Smooth muscle cell (in vitro differentiated cells): ENCODE measurements around the gene KIAA0513. TPM values are rescaled to one million over a fixed set of nuclear protein-coding genes. Genes with fewer than 3 reads are reported as not detected.
A peak's percentile ranks its signal among the peaks of the same experiment; 100 is the strongest.

Experiments used
- DNase-seq: peaks from one replicate; lab custom pipeline; 2025; ENCODE audit not compliant: unreplicated experiment; lab: John Stamatoyannopoulos, UW
- H2AFZ ChIP-seq: fragments of 200-600 bp; sonication (generic); 2 replicates; pipeline ENCODE4 v1.6.0; 2016; ENCODE audit warnings: antibody characterized with exemption, low read depth, mild to moderate bottlenecking
- H3F3A ChIP-seq: fragments of 200-600 bp; sonication (generic); 2 replicates; pipeline ENCODE4 v1.6.0; 2017; ENCODE audit warnings: antibody characterized with exemption, low read depth
- H3K27ac ChIP-seq: fragments of 200-600 bp; sonication (generic); 2 replicates; pipeline ENCODE4 v1.5.1; 2016; ENCODE audit warnings: low read depth, mild to moderate bottlenecking
- H3K27me3 ChIP-seq: fragments of 200-600 bp; sonication (generic); 2 replicates; pipeline ENCODE4 v1.6.1; 2016; ENCODE audit warnings: low read depth, mild to moderate bottlenecking
- H3K36me3 ChIP-seq: fragments of 200-600 bp; sonication (generic); 2 replicates; pipeline ENCODE4 v1.5.1; 2016; ENCODE audit warnings: low read depth
- H3K4me1 ChIP-seq: fragments of 200-600 bp; sonication (generic); 2 replicates; pipeline ENCODE4 v1.5.1; 2016; ENCODE audit warnings: low read depth
- H3K4me2 ChIP-seq: fragments of 200-600 bp; sonication (generic); 2 replicates; pipeline ENCODE4 v1.6.0; 2016; ENCODE audit warnings: mild to moderate bottlenecking
- H3K4me3 ChIP-seq: fragments of 200-600 bp; sonication (generic); 2 replicates; pipeline ENCODE4 v1.5.1; 2016; ENCODE audit warnings: mild to moderate bottlenecking
- H3K79me2 ChIP-seq: fragments of 200-600 bp; sonication (generic); 2 replicates; pipeline ENCODE4 v1.6.0; 2016; ENCODE audit warnings: low read depth, mild to moderate bottlenecking
- H3K9ac ChIP-seq: fragments of 200-600 bp; sonication (generic); 2 replicates; pipeline ENCODE4 v1.6.0; 2016; ENCODE audit warnings: low read depth
- H3K9me3 ChIP-seq: fragments of 200-600 bp; sonication (generic); replicated peaks from 2 replicates; pipeline ENCODE4 v1.5.1; 2016; ENCODE audit warnings: low read depth
- H4K20me1 ChIP-seq: fragments of 200-600 bp; sonication (generic); 2 replicates; pipeline ENCODE4 v1.6.0; 2016; ENCODE audit warnings: low read depth
- CTCF ChIP-seq: fragments of 200-600 bp; sonication (generic); IDR thresholded peaks from 2 replicates; pipeline ENCODE4 v1.5.1; 2017; ENCODE audit warnings: borderline replicate concordance, mild to moderate bottlenecking, antibody characterized with exemption; ENCODE audit not compliant: insufficient read depth, poor library complexity, severe bottlenecking
- WGBS: methylation state at CpG from one replicate; pipeline ENCODE4 v1.1.7; 2016; ENCODE audit warnings: low lambda C conversion rate; 5-methylcytosine and 5-hydroxymethylcytosine counted together
- polyA plus RNA-seq: library from polyadenylated mRNA; unstranded; fragments of >200 nt; fragmentation: Nextera tagmentation; extraction: Ambion mirVana; gene quantifications from 2 replicates; pipeline ENCODE4 v1.2.1, GENCODE V29; 2016
- total RNA-seq: library from RNA; depleted of rRNA; stranded (reverse); fragments of >200 nt; gene quantifications from 2 replicates; pipeline ENCODE4 v1.2.3, GENCODE V29; 2014

KIAA0513 gene
- total and polyA plus RNA-seq, 2 experiments from 2014 or later, result 3.2 to 3.3 TPM

- WGBS, result 78% methylated on average over 6 of the region's 6 CpGs
- no peak overlapping the region for H3K27ac ChIP-seq
- no peaks in the 10 kb centered on the region for H3K27me3 ChIP-seq
- peaks cover 82% of the 10 kb centered on the region for H4K20me1 ChIP-seq
- no peak for TF ChIP-seq CTCF
- H3F3A ChIP-seq, result peaks cover 9% of the 10 kb centered on the region
- no peaks in the 10 kb centered on the region for H3K79me2 ChIP-seq
- no peak overlapping the region for H3K9ac ChIP-seq
- H3K4me2 ChIP-seq, result peak overlapping the region; percentile 70
- H3K9me3 ChIP-seq, result no peaks in the 10 kb centered on the region
- H2AFZ ChIP-seq, result no peak overlapping the region
- no peaks in the 10 kb centered on the region for H3K36me3 ChIP-seq
- peak overlapping the region; percentile 6 for H3K4me3 ChIP-seq
- H3K4me1 ChIP-seq, result peaks cover 7% of the 10 kb centered on the region
- DNase-seq, result no peak
Observed at GRCh38 chr16:85054948-85055492, 27.4 kb downstream of the KIAA0513 start.

DNA sequence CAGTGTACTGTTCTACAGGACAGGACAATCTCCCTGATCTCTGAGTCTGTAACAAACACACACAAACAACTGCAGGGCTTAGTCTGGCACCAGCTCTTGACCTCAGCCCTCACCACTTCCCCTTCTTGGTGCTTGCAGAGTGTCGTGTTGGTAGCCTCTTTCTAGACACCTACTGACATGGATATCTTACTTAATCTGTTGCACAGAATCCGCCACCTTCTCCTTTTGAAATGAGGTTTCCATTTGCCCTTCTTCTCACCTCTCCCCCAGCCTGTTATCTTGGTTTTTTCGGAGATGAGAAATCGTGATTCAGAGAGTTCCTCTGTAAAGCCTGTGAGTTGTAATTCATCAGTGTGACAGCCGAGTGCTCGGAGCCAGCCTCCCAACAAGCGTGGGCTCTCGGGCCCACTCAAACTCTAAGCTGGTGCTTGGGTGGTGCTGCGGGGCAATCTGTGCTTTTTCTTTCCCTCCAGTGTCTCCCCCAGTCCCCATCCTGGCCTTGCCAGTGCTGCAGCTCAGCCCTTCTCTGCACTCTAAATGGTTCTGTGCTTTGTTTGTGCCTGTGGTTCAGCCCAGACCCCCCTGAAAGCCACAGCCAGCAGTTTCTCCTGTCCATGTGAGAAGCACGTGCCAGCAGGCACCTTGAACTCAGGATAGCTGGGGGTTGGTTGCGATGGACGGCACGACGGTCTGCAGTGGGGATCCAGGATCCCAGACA, 28.1 kb downstream of the KIAA0513 start:
- peaks cover 81% of the 10 kb centered on the region for H4K20me1 ChIP-seq
- no peak overlapping the region for H3K9ac ChIP-seq

DNA sequence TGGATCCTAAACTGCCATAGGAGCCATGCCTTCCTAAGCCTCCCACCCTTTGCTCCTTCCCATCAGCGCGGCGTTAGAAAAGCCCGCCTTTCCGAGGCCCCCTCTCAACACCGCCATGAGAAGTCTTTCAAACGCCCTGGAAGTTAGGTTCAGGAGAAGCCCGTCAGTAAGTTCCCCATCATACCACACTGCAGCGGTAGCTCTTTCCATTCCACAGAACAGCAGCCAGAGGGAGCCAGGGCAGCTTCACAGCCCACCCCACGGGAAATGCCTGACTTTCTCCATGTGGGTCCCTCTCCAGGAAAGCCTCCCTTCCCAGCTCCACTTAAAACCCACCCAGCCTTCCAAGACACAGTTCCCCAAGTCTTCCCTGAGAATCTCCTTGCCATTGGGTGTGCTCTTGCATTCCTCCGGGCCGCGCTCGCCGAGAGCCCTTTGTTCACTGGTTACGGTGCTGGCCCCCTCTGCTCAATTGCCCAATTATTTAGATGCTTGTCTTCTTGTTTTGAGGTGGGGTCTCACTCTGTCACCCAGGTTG, 28.7 kb downstream of the KIAA0513 start:
- Histone ChIP-seq H2AFZ (no peak overlapping the region), H3K9ac (no peak overlapping the region), H3K4me2 (no peak overlapping the region), H3K4me3 (no peak overlapping the region), H3K4me1 (peaks cover 7% of the 10 kb centered on the region), H3K36me3 (no peaks in the 10 kb centered on the region), H3K79me2 (no peaks in the 10 kb centered on the region), H3F3A (peaks cover 2% of the 10 kb centered on the region), H4K20me1 (peaks cover 75% of the 10 kb centered on the region), H3K27me3 (no peaks in the 10 kb centered on the region), H3K27ac (no peak overlapping the region), H3K9me3 (no peaks in the 10 kb centered on the region)
- 68% methylated on average over 16 of the region's 16 CpGs for WGBS
- no peak for TF ChIP-seq CTCF
- DNase-seq, result no peak

More for the DNA sequence above, 28.1 kb downstream of the KIAA0513 start:
- 35% methylated on average over 14 of the region's 14 CpGs for WGBS
- Histone ChIP-seq H2AFZ (no peak overlapping the region), H3K27ac (no peak overlapping the region), H3K9me3 (no peaks in the 10 kb centered on the region), H3K4me3 (peak overlapping the region; percentile 6), H3F3A (peaks cover 8% of the 10 kb centered on the region), H3K79me2 (no peaks in the 10 kb centered on the region), H3K4me2 (peak overlapping the region; percentile 70), H3K36me3 (no peaks in the 10 kb centered on the region), H3K27me3 (no peaks in the 10 kb centered on the region), H3K4me1 (peaks cover 7% of the 10 kb centered on the region)
- no peak for DNase-seq
- TF ChIP-seq CTCF, result no peak
